ENCODE measurements around the gene RFX4.

The RFX4 gene

GRCh38 chr12:106582641-106583230 is at the start of gene RFX4:
Gene RFX4, plus strand, starts transcription at chr12:106583004. Its CDS starts 317 bp downstream, at chr12:106583321.
- no peak for DNase-seq

- no peak for DNase-seq
Measured at GRCh38 chr12:106541201-106541600, 41.6 kb upstream of the RFX4 start.

GRCh38 chr12:106551410-106551809 is 31.4 kb upstream of the RFX4 start:
- no peak for DNase-seq

GRCh38 chr12:106552228-106552627 is 30.6 kb upstream of the RFX4 start:
- DNase-seq: no peak

GRCh38 chr12:106564678-106565329 is 18.0 kb upstream of the RFX4 start:
- DNase-seq: no peak

GRCh38 chr12:106566771-106567170 is 16.0 kb upstream of the RFX4 start:
- DNase-seq: no peak

- DNase-seq: no peak
Measured at GRCh38 chr12:106573239-106573638, 9.6 kb upstream of the RFX4 start.

GRCh38 chr12:106576848-106577247 is 6.0 kb upstream of the RFX4 start:
- no peak for DNase-seq

GRCh38 chr12:106580671-106581508 is 1.9 kb upstream of the RFX4 start:
- no peak for DNase-seq

- no peak for DNase-seq
Measured at GRCh38 chr12:106581543-106582248, 1.1 kb upstream of the RFX4 start.

- DNase-seq: no peak
Measured at GRCh38 chr12:106582249-106582591, 584 bp upstream of the RFX4 start.

GRCh38 chr12:106583242-106584103 is 669 bp downstream of the RFX4 start:
- DNase-seq: no peak

GRCh38 chr12:106584104-106585064 is 1.6 kb downstream of the RFX4 start:
- no peak for DNase-seq

GRCh38 chr12:106585105-106585520 is 2.3 kb downstream of the RFX4 start:
- DNase-seq: no peak

GRCh38 chr12:106585521-106586277 is 2.9 kb downstream of the RFX4 start:
- peak; percentile 16 for DNase-seq

GRCh38 chr12:106586278-106586802 is 3.5 kb downstream of the RFX4 start:
- no peak for DNase-seq

GRCh38 chr12:106586803-106587684 is 4.2 kb downstream of the RFX4 start:
- DNase-seq: no peak

- DNase-seq: no peak
Measured at GRCh38 chr12:106588771-106589170, 6.0 kb downstream of the RFX4 start.

GRCh38 chr12:106590601-106591000 is 7.8 kb downstream of the RFX4 start:
- no peak for DNase-seq

Measured in NCI-H1092 (cell line).